Measurements from ENCODE around the gene MRPS2. TPM values are rescaled to one million over a fixed set of nuclear protein-coding genes. Genes with fewer than 3 reads are reported as not detected.
"Not testable (repeated sequence)": the region's sequence is repeated elsewhere in the genome, so short reads cannot be mapped to it uniquely, and the experiment has no call there.

The MRPS2 gene
- total RNA-seq, 2 donors from 2014 or later, result 55.6 to 55.9 TPM

DNA sequence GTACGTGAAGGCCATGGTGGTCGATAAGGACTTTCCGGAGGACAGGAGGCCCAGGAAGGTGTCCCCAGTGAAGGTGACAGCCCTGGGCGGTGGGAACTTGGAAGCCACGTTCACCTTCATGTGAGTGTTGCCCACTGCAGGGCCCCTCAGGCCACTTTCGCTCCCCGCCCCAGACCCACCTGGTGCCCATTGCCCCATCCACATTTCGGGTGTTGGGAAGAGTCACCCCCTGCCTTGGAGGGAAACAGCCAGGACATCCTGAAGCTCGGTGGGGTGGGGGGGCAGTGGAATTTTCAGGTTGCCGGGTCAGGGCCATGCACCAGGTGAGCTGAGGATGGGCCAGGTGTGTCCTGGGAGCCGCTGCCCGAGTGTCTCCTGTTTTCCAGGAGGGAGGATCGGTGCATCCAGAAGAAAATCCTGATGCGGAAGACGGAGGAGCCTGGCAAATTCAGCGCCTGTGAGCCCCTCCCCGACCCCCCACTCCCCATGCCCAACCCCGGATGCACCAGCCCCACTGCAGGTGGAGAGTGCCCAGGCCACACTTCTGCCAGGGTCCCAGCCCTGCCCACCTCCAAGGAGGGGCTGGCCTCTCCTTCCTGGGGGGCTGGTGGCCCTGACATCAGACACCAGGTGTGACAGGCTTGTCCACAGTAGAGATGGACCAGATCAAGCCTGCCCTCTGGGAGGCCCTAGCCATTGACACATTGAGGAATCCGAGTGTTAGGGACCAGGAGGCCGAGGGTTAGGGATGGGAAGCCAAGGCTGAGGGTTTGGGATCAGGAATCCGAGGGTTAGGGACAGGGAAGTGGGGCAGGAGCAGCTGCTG, 46.5 kb downstream of the MRPS2 start:
- intact Hi-C loops (cut with DNase I); DNase-seq (ENCODE audit: low spot score); H3K4me1 ChIP-seq (replicated peaks); H3K27ac ChIP-seq; H3K36me3 ChIP-seq; H3K4me3 ChIP-seq; H3K9me3 ChIP-seq; H3K27me3 ChIP-seq (replicated peaks; ENCODE audit: insufficient read depth): not testable (repeated sequence)
- 87% methylated on average over 20 of the region's 21 CpGs for WGBS

DNA sequence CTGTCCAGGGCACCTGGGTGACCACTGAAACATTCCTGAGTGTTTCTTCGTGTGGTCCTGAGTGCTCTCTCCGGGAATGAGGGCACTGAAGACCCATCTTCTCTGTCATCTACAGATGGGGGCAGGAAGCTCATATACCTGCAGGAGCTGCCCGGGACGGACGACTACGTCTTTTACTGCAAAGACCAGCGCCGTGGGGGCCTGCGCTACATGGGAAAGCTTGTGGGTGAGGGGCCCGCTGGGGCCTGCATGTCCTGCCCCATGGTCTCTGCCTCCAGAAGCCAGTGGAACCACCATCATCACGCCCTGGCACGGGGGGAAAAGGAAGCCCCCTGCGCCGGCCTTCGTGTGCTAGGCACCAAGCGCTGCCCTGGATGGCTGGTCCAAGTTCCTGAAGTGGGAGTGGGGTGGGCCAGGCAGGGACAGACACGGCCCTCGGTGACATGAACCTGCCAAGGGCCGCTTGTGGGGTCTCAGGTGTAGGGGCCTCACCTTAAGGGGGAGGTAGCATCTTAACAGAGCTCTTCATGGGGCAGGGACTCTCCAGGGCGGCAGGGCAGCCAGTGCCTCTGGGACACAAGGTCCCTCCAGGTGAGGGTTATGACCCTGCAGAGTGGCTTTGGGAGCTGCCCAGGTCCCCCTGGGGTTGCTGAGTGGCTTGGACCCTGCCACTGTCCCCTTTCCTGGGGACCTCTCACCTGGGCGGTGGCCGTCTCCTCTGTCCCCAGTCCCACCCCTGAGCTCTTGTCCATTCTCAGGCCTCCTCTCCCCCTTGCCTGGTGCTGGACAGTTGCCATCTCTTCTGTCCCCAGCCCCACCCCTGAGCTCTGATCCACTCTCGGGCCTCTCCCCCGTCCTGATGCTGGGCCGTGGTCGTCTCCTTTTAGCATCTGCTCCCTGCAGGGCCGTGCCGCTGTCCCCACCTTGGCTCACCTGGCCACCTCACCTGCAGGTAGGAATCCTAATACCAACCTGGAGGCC, 47.6 kb downstream of the MRPS2 start:
- intact Hi-C loops (cut with DNase I), result no loop called here
- no peaks in the 10 kb centered on the region for H3K27me3 ChIP-seq (replicated peaks; ENCODE audit: insufficient read depth)
- no peaks in the 10 kb centered on the region for H3K9me3 ChIP-seq
- no peak for TF ChIP-seq POLR2A (IDR thresholded peaks at IDR 0.05)
- TF ChIP-seq, protein P1, sequence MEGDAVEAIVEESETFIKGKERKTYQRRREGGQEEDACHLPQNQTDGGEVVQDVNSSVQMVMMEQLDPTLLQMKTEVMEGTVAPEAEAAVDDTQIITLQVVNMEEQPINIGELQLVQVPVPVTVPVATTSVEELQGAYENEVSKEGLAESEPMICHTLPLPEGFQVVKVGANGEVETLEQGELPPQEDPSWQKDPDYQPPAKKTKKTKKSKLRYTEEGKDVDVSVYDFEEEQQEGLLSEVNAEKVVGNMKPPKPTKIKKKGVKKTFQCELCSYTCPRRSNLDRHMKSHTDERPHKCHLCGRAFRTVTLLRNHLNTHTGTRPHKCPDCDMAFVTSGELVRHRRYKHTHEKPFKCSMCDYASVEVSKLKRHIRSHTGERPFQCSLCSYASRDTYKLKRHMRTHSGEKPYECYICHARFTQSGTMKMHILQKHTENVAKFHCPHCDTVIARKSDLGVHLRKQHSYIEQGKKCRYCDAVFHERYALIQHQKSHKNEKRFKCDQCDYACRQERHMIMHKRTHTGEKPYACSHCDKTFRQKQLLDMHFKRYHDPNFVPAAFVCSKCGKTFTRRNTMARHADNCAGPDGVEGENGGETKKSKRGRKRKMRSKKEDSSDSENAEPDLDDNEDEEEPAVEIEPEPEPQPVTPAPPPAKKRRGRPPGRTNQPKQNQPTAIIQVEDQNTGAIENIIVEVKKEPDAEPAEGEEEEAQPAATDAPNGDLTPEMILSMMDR (IDR thresholded peaks at IDR 0.05), result no peak
- no peak for TF ChIP-seq POLR2AphosphoS5 (IDR thresholded peaks at IDR 0.05)
- H3K4me1 ChIP-seq (replicated peaks), result no peaks in the 10 kb centered on the region
- no peaks in the 10 kb centered on the region for H3K36me3 ChIP-seq
- H3K4me3 ChIP-seq, result no peak overlapping the region
- H3K27ac ChIP-seq, result no peak overlapping the region
- DNase-seq (ENCODE audit: low spot score), result no peak
- WGBS, result 79% methylated on average over 28 of the region's 28 CpGs

GRCh38 chr9:135549478-135550343, 49.2 kb downstream of the MRPS2 start:
- H3K27ac ChIP-seq; H3K27me3 ChIP-seq (replicated peaks; ENCODE audit: insufficient read depth); H3K9me3 ChIP-seq; DNase-seq (ENCODE audit: low spot score); H3K36me3 ChIP-seq; H3K4me3 ChIP-seq; H3K4me1 ChIP-seq (replicated peaks); intact Hi-C loops (cut with DNase I): not testable (repeated sequence)
- 85% methylated on average over 28 of the region's 28 CpGs for WGBS

DNA sequence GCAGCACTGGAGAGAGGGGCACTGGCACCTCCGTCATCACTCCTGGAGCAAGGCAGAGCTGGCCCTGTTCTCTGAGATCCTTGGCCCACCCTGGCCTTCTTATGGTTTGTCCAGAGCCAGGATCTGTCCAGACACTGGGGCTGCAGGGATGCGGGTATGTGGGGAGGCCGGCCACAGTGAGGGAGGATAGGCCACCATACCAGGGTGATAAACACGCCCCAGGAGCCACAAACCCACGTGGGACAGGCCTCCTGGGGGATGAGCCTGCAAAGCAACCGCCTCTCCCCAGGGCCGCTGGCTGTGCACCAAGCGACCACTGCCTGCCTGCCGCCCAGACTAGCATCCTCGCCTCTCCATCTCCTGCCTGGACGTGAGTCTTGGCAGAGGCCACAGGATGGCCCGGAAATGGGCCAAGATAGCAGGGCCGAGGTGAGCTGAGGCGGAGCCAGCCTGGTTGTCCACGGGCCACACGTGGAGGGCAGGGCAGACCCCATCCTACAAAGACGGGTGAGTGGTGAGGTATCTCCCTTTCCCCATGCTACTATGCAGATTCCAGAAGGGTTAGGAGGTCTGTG, 49.9 kb downstream of the MRPS2 start:
- H3K36me3 ChIP-seq, result no peaks in the 10 kb centered on the region
- intact Hi-C loops (cut with DNase I), result no loop called here
- H3K4me3 ChIP-seq, result no peak overlapping the region
- no peaks in the 10 kb centered on the region for H3K9me3 ChIP-seq
- H3K27ac ChIP-seq, result no peak overlapping the region
- TF ChIP-seq, protein P1 (IDR thresholded peaks at IDR 0.05), result no peak
- TF ChIP-seq POLR2A (IDR thresholded peaks at IDR 0.05) (no peak), POLR2AphosphoS5 (IDR thresholded peaks at IDR 0.05) (no peak)
- 56% methylated on average over 16 of the region's 17 CpGs for WGBS
- no peak for DNase-seq (ENCODE audit: low spot score)
- H3K4me1 ChIP-seq (replicated peaks), result no peaks in the 10 kb centered on the region
- H3K27me3 ChIP-seq (replicated peaks; ENCODE audit: insufficient read depth), result no peaks in the 10 kb centered on the region

DNA sequence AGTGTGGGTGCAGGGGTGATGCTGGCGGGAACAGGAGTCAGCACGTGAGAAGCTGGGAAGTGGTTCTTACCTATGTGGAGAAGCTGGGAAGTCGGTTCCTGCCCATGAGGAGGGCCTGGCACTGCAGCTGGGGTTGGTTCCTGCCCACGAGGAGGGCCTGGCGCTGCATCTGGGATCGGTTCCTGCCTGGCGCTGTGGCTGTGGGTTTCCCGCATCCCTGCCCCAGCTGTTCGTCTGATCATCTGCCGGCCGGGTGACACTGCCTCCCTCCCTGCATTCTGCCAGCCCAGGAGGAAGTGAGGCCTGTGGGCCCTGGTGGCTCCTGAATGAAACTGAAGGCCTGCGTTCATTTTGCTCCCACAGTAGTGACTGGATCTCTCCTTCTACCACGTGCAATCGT, 50.5 kb downstream of the MRPS2 start:
- no peak for DNase-seq (ENCODE audit: low spot score)
- TF ChIP-seq, protein P1 (IDR thresholded peaks at IDR 0.05), result no peak
- TF ChIP-seq POLR2AphosphoS5 (IDR thresholded peaks at IDR 0.05) (no peak), POLR2A (IDR thresholded peaks at IDR 0.05) (no peak)
- Histone ChIP-seq H3K9me3 (no peaks in the 10 kb centered on the region), H3K4me1 (replicated peaks) (no peaks in the 10 kb centered on the region), H3K36me3 (no peaks in the 10 kb centered on the region), H3K4me3 (no peak overlapping the region), H3K27ac (no peak overlapping the region), H3K27me3 (replicated peaks; ENCODE audit: insufficient read depth) (no peaks in the 10 kb centered on the region)
- 53% methylated on average over 14 of the region's 14 CpGs for WGBS
- intact Hi-C loops (cut with DNase I), result no loop called here
